ENCODE measurements around the gene MAN2B2. TPM values are rescaled to one million over a fixed set of nuclear protein-coding genes. Genes with fewer than 3 reads are reported as not detected.

The MAN2B2 gene
- total RNA-seq, 1 experiment from 2014 or later, result 5.9 TPM

DNA sequence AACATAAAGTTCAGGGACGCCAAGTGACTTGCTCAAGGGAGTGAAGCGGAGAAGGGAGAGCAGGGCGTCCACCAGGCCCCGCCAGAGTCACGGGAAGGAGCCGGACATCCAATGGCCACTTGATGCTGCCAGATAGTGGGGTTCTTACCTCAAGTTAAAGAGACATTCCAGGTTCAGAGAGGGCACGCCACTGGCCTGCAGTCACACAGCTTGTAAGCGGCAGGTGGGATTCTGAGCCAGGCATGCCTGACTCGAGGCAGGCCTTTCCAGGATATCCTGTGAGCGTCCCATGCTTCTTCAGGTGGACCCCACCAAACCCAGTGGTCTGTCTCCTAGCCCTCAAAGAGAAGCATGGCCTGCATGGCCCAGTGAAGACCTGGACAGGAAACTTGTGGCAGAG lies 2.4 kb downstream of the MAN2B2 start:
- Mint-ChIP-seq H3K27ac (no peak overlapping the region), H3K27me3 (ENCODE audit: low read depth) (peaks cover 22% of the 10 kb centered on the region), H3K9me3 (peaks cover 0 to 8% of the 10 kb centered on the region in 2 experiments; a peak in 2 of 5 replicates), H3K4me3 (no peak overlapping the region), H3K36me3 (ENCODE audit: insufficient read depth in 1 of 3, low read depth in 3 of 3) (peaks cover 15 to 26% (median 20%) of the 10 kb centered on the region in 3 experiments), H3K4me1 (peaks cover 2 to 3% of the 10 kb centered on the region in 2 experiments; a peak in 3 of 4 replicates)
- Histone ChIP-seq H3K23me2 (ENCODE audit: insufficient read length, low read depth, low read length, poor library complexity, severe bottlenecking) (peaks cover 8% of the 10 kb centered on the region), H4K20me1 (ENCODE audit: control insufficient read depth, insufficient read depth, insufficient read length) (no peaks in the 10 kb centered on the region), H2BK20ac (ENCODE audit: low read depth, low read length, poor library complexity, severe bottlenecking) (no peak overlapping the region), H3K27ac (ENCODE audit: insufficient read length, low read depth, low read length) (no peak overlapping the region), H4K5ac (ENCODE audit: insufficient read length, low read depth, low read length) (no peak overlapping the region), H3K9ac (ENCODE audit: extremely low read depth, insufficient read length, low read length) (no peak overlapping the region), H2AK5ac (ENCODE audit: insufficient read length, low read length) (no peak overlapping the region), H3K9me3 (ENCODE audit: control insufficient read depth, low read depth, low read length) (no peaks in the 10 kb centered on the region), H3K4me2 (ENCODE audit: insufficient read depth, insufficient read length, low read length) (no peak overlapping the region), H2BK12ac (ENCODE audit: insufficient read length, low read depth, low read length) (no peak overlapping the region), H2BK120ac (ENCODE audit: low read depth, low read length, poor library complexity, severe bottlenecking) (no peak overlapping the region), H3K4me1 (ENCODE audit: insufficient read depth, low read length) (no peaks in the 10 kb centered on the region; the same call in 1 of the 2 replicates), H4K8ac (replicated peaks; ENCODE audit: insufficient read length, low read depth, low read length) (no peak overlapping the region), H3K23ac (ENCODE audit: insufficient read length, low read depth, low read length) (no peak overlapping the region), H3K4ac (ENCODE audit: low read depth, low read length) (no peak overlapping the region), H3K79me2 (ENCODE audit: insufficient read depth, low read length) (no peaks in the 10 kb centered on the region), H3K56ac (ENCODE audit: insufficient read length, low read depth, low read length) (no peak overlapping the region), H3K27me3 (ENCODE audit: insufficient read depth, low read length) (peaks cover 5% of the 10 kb centered on the region; the same call in 1 of the 2 replicates), H3T11ph (ENCODE audit: low read length) (no peak overlapping the region), H3K18ac (ENCODE audit: insufficient read length, low read depth, low read length) (no peak overlapping the region), H2BK5ac (ENCODE audit: insufficient read length, low read length) (no peak overlapping the region), H2BK15ac (ENCODE audit: low read depth, low read length) (no peak overlapping the region), H4K91ac (ENCODE audit: insufficient read length, low read depth, low read length) (no peak overlapping the region), H3K14ac (ENCODE audit: insufficient read depth, low read length) (no peak overlapping the region), H3K79me1 (ENCODE audit: insufficient read depth, low read depth, low read length, poor library complexity, severe bottlenecking) (no peaks in the 10 kb centered on the region), H2AFZ (ENCODE audit: low read length) (no peak overlapping the region)
- TF ChIP-seq, protein P1, sequence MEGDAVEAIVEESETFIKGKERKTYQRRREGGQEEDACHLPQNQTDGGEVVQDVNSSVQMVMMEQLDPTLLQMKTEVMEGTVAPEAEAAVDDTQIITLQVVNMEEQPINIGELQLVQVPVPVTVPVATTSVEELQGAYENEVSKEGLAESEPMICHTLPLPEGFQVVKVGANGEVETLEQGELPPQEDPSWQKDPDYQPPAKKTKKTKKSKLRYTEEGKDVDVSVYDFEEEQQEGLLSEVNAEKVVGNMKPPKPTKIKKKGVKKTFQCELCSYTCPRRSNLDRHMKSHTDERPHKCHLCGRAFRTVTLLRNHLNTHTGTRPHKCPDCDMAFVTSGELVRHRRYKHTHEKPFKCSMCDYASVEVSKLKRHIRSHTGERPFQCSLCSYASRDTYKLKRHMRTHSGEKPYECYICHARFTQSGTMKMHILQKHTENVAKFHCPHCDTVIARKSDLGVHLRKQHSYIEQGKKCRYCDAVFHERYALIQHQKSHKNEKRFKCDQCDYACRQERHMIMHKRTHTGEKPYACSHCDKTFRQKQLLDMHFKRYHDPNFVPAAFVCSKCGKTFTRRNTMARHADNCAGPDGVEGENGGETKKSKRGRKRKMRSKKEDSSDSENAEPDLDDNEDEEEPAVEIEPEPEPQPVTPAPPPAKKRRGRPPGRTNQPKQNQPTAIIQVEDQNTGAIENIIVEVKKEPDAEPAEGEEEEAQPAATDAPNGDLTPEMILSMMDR (conservative IDR thresholded peaks at IDR 0.05), result no peak
- no CpG with 5 or more reads among the region's 10 CpGs for WGBS (ENCODE audit: extremely low coverage, insufficient read length, low lambda C conversion rate)
- no peak for DNase-seq

Measured in H9 (cell line).